Body of pancreas (tissue), 4 donors: ENCODE results near the gene ZBED1.

Experiments used
- CTCF ChIP-seq, 7 experiments: fragments of 450-650 bp in 4 of 7; fragments of 200-600 bp in 3 of 7; sonication (generic) in 3 of 7; IDR thresholded peaks; one replicate each; pipeline ENCODE4 v1.5.1; 2016 to 2019; ENCODE audit warnings: antibody characterized with exemption in 7 of 7
- POLR2A ChIP-seq, 3 donors: fragments of 450-650 bp; IDR thresholded peaks; one replicate each; pipeline ENCODE4 v1.6.1; 2016; ENCODE audit warnings: antibody characterized with exemption in 3 of 3, mild to moderate bottlenecking in 2 of 3

- TF ChIP-seq CTCF (IDR thresholded peaks at IDR 0.05), result no peak
- TF ChIP-seq POLR2A (IDR thresholded peaks at IDR 0.05), result no peak
These were observed 8.1 kb downstream of the ZBED1 start for GRCh38 chrX:2492531-2493218.
